Gastrocnemius medialis (tissue), 4 donors: ENCODE results near the gene DHRSX.

Experiments used
- CTCF ChIP-seq, 5 experiments: fragments of 450-650 bp in 3 of 5; fragments of 200-600 bp in 2 of 5; sonication (generic) in 2 of 5; IDR thresholded peaks in 4 of 5; conservative IDR thresholded peaks in 1 of 5; 1 replicate in 4 of 5; 2 replicates in 1 of 5; pipeline ENCODE4 v1.5.1; 2016 to 2019; ENCODE audit warnings: antibody characterized with exemption in 5 of 5, mild to moderate bottlenecking in 3 of 5, moderate library complexity in 3 of 5
- POLR2A ChIP-seq, 2 donors: fragments of 450-650 bp; IDR thresholded peaks; one replicate each; pipeline ENCODE4 v1.6.1; 2017; ENCODE audit warnings: antibody characterized with exemption in 2 of 2, mild to moderate bottlenecking in 2 of 2, moderate library complexity in 2 of 2

DNA sequence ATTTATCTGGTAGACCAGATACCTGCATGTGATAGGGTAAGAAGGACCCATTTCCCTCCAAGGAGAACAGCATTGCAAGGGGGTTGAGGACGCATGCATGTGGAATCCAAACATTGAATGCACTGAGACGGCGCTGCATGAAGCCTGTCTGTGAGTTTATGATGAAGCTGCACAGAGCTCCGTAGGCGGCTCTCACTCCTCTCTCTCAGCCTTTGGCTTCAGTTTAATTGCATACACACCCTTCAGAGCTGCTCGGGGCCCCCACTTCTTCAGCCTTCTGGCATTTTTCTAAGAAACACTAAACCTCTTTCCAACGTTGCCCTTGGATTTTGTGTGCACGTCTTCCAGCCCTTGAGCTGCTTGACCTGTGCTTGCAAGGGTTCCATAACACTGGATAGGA lies 176.6 kb downstream of the DHRSX start:
- TF ChIP-seq CTCF (IDR thresholded peaks at IDR 0.05 in 4 of 5, conservative IDR thresholded peaks at IDR 0.05 in 1 of 5) (no peak), POLR2A (IDR thresholded peaks at IDR 0.05) (no peak)
